Brain pericyte (primary cell): Measurements from ENCODE around the gene RASGEF1C.

Source experiments
- DNase-seq: peaks from one replicate; pipeline ENCODE4 v3.0.0-alpha.2; 2012; ENCODE audit warnings: low read depth, low spot score

The RASGEF1C gene

DNA sequence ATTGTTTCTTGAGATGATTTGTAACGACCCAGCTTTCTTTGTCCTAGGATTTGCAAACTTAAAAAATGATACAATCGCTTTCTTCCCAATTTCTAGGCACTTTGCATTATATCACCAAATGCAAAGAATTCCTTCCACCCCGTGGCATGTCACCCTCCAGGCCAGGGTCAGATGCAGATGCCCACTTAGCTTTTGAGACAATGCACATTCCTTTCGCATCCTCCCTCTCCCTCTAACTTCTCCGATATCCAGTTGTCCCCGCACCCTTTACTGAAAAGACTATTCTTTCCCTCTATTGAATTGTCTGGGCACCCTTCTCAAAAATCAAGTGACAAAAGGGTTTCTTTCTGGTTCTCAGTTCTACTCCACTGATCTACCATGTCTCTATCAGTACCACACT lies 154.8 kb downstream of the RASGEF1C start:
- DNase-seq = no peak

- DNase-seq = no peak
Observed at GRCh38 chr5:180053061-180053602, 155.9 kb downstream of the RASGEF1C start.

DNA sequence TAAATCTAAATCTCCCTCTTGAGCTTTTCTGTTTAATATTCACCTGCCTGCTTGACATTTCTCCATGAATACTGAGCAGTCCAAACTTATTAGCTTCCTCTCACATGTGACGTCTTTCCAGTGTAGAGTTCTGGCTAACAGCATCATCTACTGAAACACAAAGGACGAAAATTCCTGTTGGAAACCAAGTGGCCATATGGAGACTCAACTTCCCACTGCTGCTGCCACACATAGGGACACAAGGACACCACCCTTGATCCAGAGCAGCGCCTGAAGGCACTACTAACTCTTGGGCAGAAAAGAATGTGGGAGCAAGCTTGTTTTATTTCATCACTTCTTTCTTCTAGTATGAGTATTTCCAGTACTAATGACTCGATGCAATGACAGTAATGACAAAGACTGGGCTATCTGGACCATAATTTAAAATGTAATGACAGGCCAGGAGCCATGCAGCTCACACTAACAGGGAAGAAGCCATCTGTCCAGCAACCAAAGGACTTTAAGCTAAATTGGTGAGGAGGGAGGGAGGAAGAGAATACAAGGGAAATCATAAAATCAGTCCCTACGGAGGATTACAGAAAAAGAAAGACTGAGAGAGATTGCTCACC lies 156.7 kb downstream of the RASGEF1C start:
- DNase-seq = no peak
